Mesendoderm (in vitro differentiated cells): Measurements from ENCODE around the gene CLPSL2.

Experiments used
- DNase-seq: peaks from one replicate; pipeline ENCODE4 v3.0.0; 2013
- H2AK5ac ChIP-seq: 2 replicates; pipeline ENCODE4 v1.6.1; 2013; ENCODE audit warnings: low read length, inconsistent platforms
- H2BK120ac ChIP-seq: 2 replicates; pipeline ENCODE4 v1.6.1; 2013; ENCODE audit warnings: low read depth, mild to moderate bottlenecking, low read length, moderate library complexity, mixed read lengths
- H2BK15ac ChIP-seq: replicated peaks from 2 replicates; pipeline ENCODE4 v1.6.1; 2013; ENCODE audit warnings: low read depth, mild to moderate bottlenecking, moderate library complexity
- H2BK5ac ChIP-seq: 2 replicates; pipeline ENCODE4 v1.6.1; 2013; ENCODE audit warnings: low read length, inconsistent platforms
- H3K18ac ChIP-seq: 2 replicates; pipeline ENCODE4 v1.6.1; 2013; ENCODE audit warnings: mild to moderate bottlenecking, low read length, mixed read lengths
- H3K23ac ChIP-seq: one replicate; pipeline ENCODE4 v1.6.1; 2013; ENCODE audit warnings: low read length
- H3K27ac ChIP-seq: 2 replicates; pipeline ENCODE4 v1.5.1; 2013; ENCODE audit warnings: low read depth, mild to moderate bottlenecking, inconsistent platforms, low read length, moderate library complexity
- H3K27me3 ChIP-seq: 2 replicates; pipeline ENCODE4 v1.6.1; 2013; ENCODE audit warnings: low read length, control low read depth, mild to moderate bottlenecking, inconsistent platforms; ENCODE audit not compliant: insufficient read depth, poor library complexity
- H3K36me3 ChIP-seq: 2 replicates; pipeline ENCODE4 v1.6.1; 2013; ENCODE audit warnings: low read length, inconsistent platforms; ENCODE audit not compliant: control insufficient read depth, insufficient read depth
- H3K4ac ChIP-seq: one replicate; pipeline ENCODE4 v1.6.1; 2013; ENCODE audit warnings: low read depth, mild to moderate bottlenecking, low read length, moderate library complexity
- H3K4me1 ChIP-seq: 2 replicates; pipeline ENCODE4 v1.6.1; 2013; ENCODE audit warnings: low read depth, low read length, inconsistent platforms; ENCODE audit not compliant: control insufficient read depth
- H3K4me2 ChIP-seq: 2 replicates; pipeline ENCODE4 v1.6.1; 2013; ENCODE audit warnings: low read length
- H3K4me3 ChIP-seq: 2 replicates; pipeline ENCODE4 v1.5.1; 2013; ENCODE audit warnings: mild to moderate bottlenecking, low read length
- H3K56ac ChIP-seq: one replicate; pipeline ENCODE4 v1.6.1; 2013; ENCODE audit warnings: low read length
- H3K79me1 ChIP-seq: 2 replicates; pipeline ENCODE4 v1.6.1; 2013; ENCODE audit warnings: low read length, inconsistent platforms
- H3K79me2 ChIP-seq: 2 replicates; pipeline ENCODE4 v1.6.1; 2013; ENCODE audit warnings: mild to moderate bottlenecking, low read length; ENCODE audit not compliant: control insufficient read depth, insufficient read depth
- H3K9ac ChIP-seq: 2 replicates; pipeline ENCODE4 v1.6.1; 2013; ENCODE audit warnings: low read length, inconsistent platforms
- H4K5ac ChIP-seq: one replicate; pipeline ENCODE4 v1.6.1; 2013; ENCODE audit warnings: low read length
- H4K8ac ChIP-seq: one replicate; pipeline ENCODE4 v1.6.1; 2013; ENCODE audit warnings: low read depth, mild to moderate bottlenecking, control low read depth, low read length, moderate library complexity
- WGBS: extraction: QIAGEN DNeasy Blood & Tissue Kit; methylation state at CpG from one replicate; pipeline ENCODE4 v1.1.7; 2013; ENCODE audit warnings: low lambda C conversion rate, missing lambda C conversion rate; ENCODE audit not compliant: insufficient coverage; ENCODE audit errors: extremely low coverage; 5-methylcytosine and 5-hydroxymethylcytosine counted together

CLPSL2 gene

GRCh38 chr6:35795453-35796071 lies 19.2 kb downstream of the CLPSL2 start:
- Histone ChIP-seq H3K27ac (no peak overlapping the region), H3K56ac (no peak overlapping the region), H3K27me3 (no peaks in the 10 kb centered on the region), H2BK15ac (no peak overlapping the region), H3K23ac (no peak overlapping the region), H4K5ac (no peak overlapping the region), H3K79me1 (no peaks in the 10 kb centered on the region), H2BK5ac (no peak overlapping the region), H3K36me3 (no peaks in the 10 kb centered on the region), H2BK120ac (no peak overlapping the region), H3K4me1 (peaks cover 7% of the 10 kb centered on the region), H3K4me3 (no peak overlapping the region), H3K79me2 (no peaks in the 10 kb centered on the region), H2AK5ac (no peak overlapping the region), H3K9ac (no peak overlapping the region), H3K4ac (no peak overlapping the region), H3K4me2 (no peak overlapping the region), H3K18ac (no peak overlapping the region), H4K8ac (no peak overlapping the region)
- DNase-seq: no peak
- WGBS: no CpG with 5 or more reads among the region's 11 CpGs

- Histone ChIP-seq H3K4me2 (no peak overlapping the region), H3K79me2 (no peaks in the 10 kb centered on the region), H3K79me1 (no peaks in the 10 kb centered on the region), H3K56ac (no peak overlapping the region), H3K36me3 (no peaks in the 10 kb centered on the region), H3K18ac (no peak overlapping the region), H4K5ac (no peak overlapping the region), H4K8ac (no peak overlapping the region), H3K4me1 (peaks cover 7% of the 10 kb centered on the region), H3K27ac (no peak overlapping the region), H2AK5ac (no peak overlapping the region), H3K23ac (no peak overlapping the region), H2BK5ac (no peak overlapping the region), H3K27me3 (no peaks in the 10 kb centered on the region), H3K4ac (no peak overlapping the region), H2BK120ac (no peak overlapping the region), H3K9ac (no peak overlapping the region), H2BK15ac (no peak overlapping the region), H3K4me3 (no peak overlapping the region)
- WGBS: no CpG with 5 or more reads among the region's 4 CpGs
- no peak for DNase-seq
These were observed 19.8 kb downstream of the CLPSL2 start for GRCh38 chr6:35796236-35796635.

- Histone ChIP-seq H3K9ac (no peak overlapping the region), H2BK5ac (no peak overlapping the region), H2BK120ac (no peak overlapping the region), H2AK5ac (no peak overlapping the region), H3K18ac (no peak overlapping the region), H4K8ac (no peak overlapping the region), H3K4me3 (no peak overlapping the region), H3K56ac (peak overlapping the region; percentile 12), H2BK15ac (no peak overlapping the region), H3K4ac (no peak overlapping the region), H3K4me1 (peaks cover 7% of the 10 kb centered on the region), H3K79me1 (no peaks in the 10 kb centered on the region), H3K79me2 (no peaks in the 10 kb centered on the region), H3K4me2 (no peak overlapping the region), H4K5ac (no peak overlapping the region), H3K27ac (no peak overlapping the region), H3K27me3 (no peaks in the 10 kb centered on the region), H3K23ac (no peak overlapping the region), H3K36me3 (no peaks in the 10 kb centered on the region)
- WGBS: no CpG with 5 or more reads among the region's 8 CpGs
- no peak for DNase-seq
These were observed 21.6 kb downstream of the CLPSL2 start for GRCh38 chr6:35797837-35798526.

GRCh38 chr6:35798706-35799105 lies 22.3 kb downstream of the CLPSL2 start:
- no peak overlapping the region for H2BK5ac ChIP-seq
- no peaks in the 10 kb centered on the region for H3K79me1 ChIP-seq
- H2AK5ac ChIP-seq: no peak overlapping the region
- no peak overlapping the region for H3K18ac ChIP-seq
- no peaks in the 10 kb centered on the region for H3K79me2 ChIP-seq
- peak overlapping the region; percentile 7 for H3K56ac ChIP-seq
- no peak overlapping the region for H4K8ac ChIP-seq
- H3K9ac ChIP-seq: no peak overlapping the region
- no peak overlapping the region for H2BK15ac ChIP-seq
- no peak overlapping the region for H2BK120ac ChIP-seq
- no peak overlapping the region for H3K4me3 ChIP-seq
- no peak overlapping the region for H3K4ac ChIP-seq
- no peak overlapping the region for H3K4me2 ChIP-seq
- no CpG with 5 or more reads among the region's 5 CpGs for WGBS
- H3K23ac ChIP-seq: no peak overlapping the region
- no peak overlapping the region for H3K27ac ChIP-seq
- H3K4me1 ChIP-seq: peaks cover 7% of the 10 kb centered on the region
- no peaks in the 10 kb centered on the region for H3K36me3 ChIP-seq
- H4K5ac ChIP-seq: no peak overlapping the region
- no peaks in the 10 kb centered on the region for H3K27me3 ChIP-seq
- DNase-seq: no peak

- Histone ChIP-seq H3K36me3 (no peaks in the 10 kb centered on the region), H3K79me2 (no peaks in the 10 kb centered on the region), H3K4me2 (no peak overlapping the region), H3K4ac (no peak overlapping the region), H3K56ac (no peak overlapping the region), H2BK15ac (no peak overlapping the region), H3K23ac (no peak overlapping the region), H3K79me1 (no peaks in the 10 kb centered on the region), H3K4me3 (no peak overlapping the region), H3K27ac (no peak overlapping the region), H3K18ac (no peak overlapping the region), H2AK5ac (no peak overlapping the region), H2BK5ac (no peak overlapping the region), H4K8ac (no peak overlapping the region), H2BK120ac (no peak overlapping the region), H3K27me3 (no peaks in the 10 kb centered on the region), H3K4me1 (peaks cover 7% of the 10 kb centered on the region), H4K5ac (no peak overlapping the region), H3K9ac (no peak overlapping the region)
- DNase-seq: no peak
- no CpG with 5 or more reads among the region's 3 CpGs for WGBS
These were observed 24.8 kb downstream of the CLPSL2 start for GRCh38 chr6:35801148-35801547.
